ENCODE results near the gene ATP7B.

The ATP7B gene

GRCh38 chr13:51900471-51900870, 110.8 kb downstream of the ATP7B start:
- no peak for DNase-seq (ENCODE audit: low read depth)
- no peak overlapping the region for H3K4me3 ChIP-seq (ENCODE audit: low read depth, low read length)
- TF ChIP-seq MYC (IDR thresholded peaks at IDR 0.05; ENCODE audit: low read depth, low read length) (no peak), POLR2A (IDR thresholded peaks at IDR 0.05; ENCODE audit: extremely low read depth, insufficient read length) (no peak), CTCF (IDR thresholded peaks at IDR 0.05; ENCODE audit: low read depth, low read length) (no peak), MAX (IDR thresholded peaks at IDR 0.05; ENCODE audit: low read depth, low read length) (no peak)

- peak; percentile 79 for DNase-seq (ENCODE audit: low read depth)
- TF ChIP-seq MAX (IDR thresholded peaks at IDR 0.05; ENCODE audit: low read depth, low read length) (peak; percentile 67), CTCF (IDR thresholded peaks at IDR 0.05; ENCODE audit: low read depth, low read length) (peak; percentile 96), POLR2A (IDR thresholded peaks at IDR 0.05; ENCODE audit: extremely low read depth, insufficient read length) (no peak), MYC (IDR thresholded peaks at IDR 0.05; ENCODE audit: low read depth, low read length) (no peak)
- H3K4me3 ChIP-seq (ENCODE audit: low read depth, low read length) = no peak overlapping the region
Observed at GRCh38 chr13:51895906-51896888, 115.1 kb downstream of the ATP7B start.

GRCh38 chr13:51894239-51894638, 117.0 kb downstream of the ATP7B start:
- no peak for TF ChIP-seq MAX (IDR thresholded peaks at IDR 0.05; ENCODE audit: low read depth, low read length)
- no peak for TF ChIP-seq CTCF (IDR thresholded peaks at IDR 0.05; ENCODE audit: low read depth, low read length)
- TF ChIP-seq MYC (IDR thresholded peaks at IDR 0.05; ENCODE audit: low read depth, low read length) = no peak
- TF ChIP-seq POLR2A (IDR thresholded peaks at IDR 0.05; ENCODE audit: extremely low read depth, insufficient read length) = no peak
- DNase-seq (ENCODE audit: low read depth) = no peak

GRCh38 chr13:51892657-51893056, 118.6 kb downstream of the ATP7B start:
- H3K4me3 ChIP-seq (ENCODE audit: low read depth, low read length) = no peak overlapping the region
- no peak for DNase-seq (ENCODE audit: low read depth)
- TF ChIP-seq MAX (IDR thresholded peaks at IDR 0.05; ENCODE audit: low read depth, low read length) = no peak
- TF ChIP-seq POLR2A (IDR thresholded peaks at IDR 0.05; ENCODE audit: extremely low read depth, insufficient read length) = no peak
- no peak for TF ChIP-seq MYC (IDR thresholded peaks at IDR 0.05; ENCODE audit: low read depth, low read length)
- TF ChIP-seq CTCF (IDR thresholded peaks at IDR 0.05; ENCODE audit: low read depth, low read length) = no peak

More at GRCh38 chr13:51894239-51894638, 117.0 kb downstream of the ATP7B start:
- H3K4me3 ChIP-seq (ENCODE audit: low read depth, low read length) = no peak overlapping the region

- no peak for DNase-seq (ENCODE audit: low read depth)
- no peak for TF ChIP-seq CTCF (IDR thresholded peaks at IDR 0.05; ENCODE audit: low read depth, low read length)
- TF ChIP-seq MYC (IDR thresholded peaks at IDR 0.05; ENCODE audit: low read depth, low read length) = no peak
- TF ChIP-seq MAX (IDR thresholded peaks at IDR 0.05; ENCODE audit: low read depth, low read length) = no peak
- TF ChIP-seq POLR2A (IDR thresholded peaks at IDR 0.05; ENCODE audit: extremely low read depth, insufficient read length) = no peak
- H3K4me3 ChIP-seq (ENCODE audit: low read depth, low read length) = no peak overlapping the region
Observed at GRCh38 chr13:51887468-51887867, 123.8 kb downstream of the ATP7B start.
